GM23338 (cell line): ENCODE results near the gene NEO1. TPM values are rescaled to one million over a fixed set of nuclear protein-coding genes. Genes with fewer than 3 reads are reported as not detected.

Experiments used
- ATAC-seq: fragments of 200-7000 bp; cut with Tn5 transposase; 3 replicates; pipeline ENCODE4 v1.9.1; 2020
- DNase-seq: peaks from one replicate; pipeline ENCODE4 v3.0.0-alpha.2; 2015; ENCODE audit warnings: low spot score
- H2AFZ ChIP-seq: fragments of 200-600 bp; sonication (generic); 2 replicates; pipeline ENCODE4 v1.8.0; 2016; ENCODE audit warnings: antibody characterized with exemption, mild to moderate bottlenecking, moderate library complexity
- H3F3A ChIP-seq: fragments of 200-600 bp; sonication (generic); replicated peaks from 2 replicates; pipeline ENCODE4 v1.8.0; 2017; ENCODE audit warnings: antibody characterized with exemption, mixed run types, low read depth
- H3K27ac ChIP-seq: fragments of 200-600 bp; sonication (generic); 2 replicates; pipeline ENCODE4 v1.6.1; 2016; ENCODE audit warnings: low read depth
- H3K27me3 ChIP-seq: fragments of 200-600 bp; sonication (generic); 2 replicates; pipeline ENCODE4 v1.8.0; 2016; ENCODE audit warnings: mild to moderate bottlenecking, mixed run types, moderate library complexity; ENCODE audit not compliant: insufficient read depth
- H3K36me3 ChIP-seq: fragments of 200-600 bp; sonication (generic); 2 replicates; pipeline ENCODE4 v1.8.0; 2016; ENCODE audit warnings: mild to moderate bottlenecking; ENCODE audit not compliant: insufficient read depth
- H3K4me1 ChIP-seq: fragments of 200-600 bp; sonication (generic); 2 replicates; pipeline ENCODE4 v1.8.0; 2016; ENCODE audit warnings: mild to moderate bottlenecking, moderate library complexity; ENCODE audit not compliant: insufficient read depth
- H3K4me2 ChIP-seq: fragments of 200-600 bp; sonication (generic); 2 replicates; pipeline ENCODE4 v1.7.1; 2017; ENCODE audit warnings: mixed run types
- H3K4me3 ChIP-seq: fragments of 200-600 bp; sonication (generic); 2 replicates; pipeline ENCODE4 v1.6.1; 2016; ENCODE audit warnings: mixed run types
- H3K79me2 ChIP-seq: fragments of 200-600 bp; sonication (generic); replicated peaks from 2 replicates; pipeline ENCODE4 v1.8.0; 2017; ENCODE audit warnings: mild to moderate bottlenecking; ENCODE audit not compliant: insufficient read depth
- H3K9me2 ChIP-seq: fragments of 200-600 bp; sonication (generic); 2 replicates; pipeline ENCODE4 v1.8.0; 2017; ENCODE audit not compliant: insufficient read depth
- H4K20me1 ChIP-seq: fragments of 200-600 bp; sonication (generic); replicated peaks from 2 replicates; pipeline ENCODE4 v1.8.0; 2017; ENCODE audit warnings: mild to moderate bottlenecking; ENCODE audit not compliant: insufficient read depth
- H3K27ac Mint-ChIP-seq: 2 replicates; pipeline ENCODE4 v1.8.0; 2020; ENCODE audit warnings: inconsistent platforms, mild to moderate bottlenecking, moderate library complexity, mixed read lengths
- H3K27me3 Mint-ChIP-seq: 3 replicates; pipeline ENCODE4 v1.8.0; 2022; ENCODE audit warnings: low read depth, mild to moderate bottlenecking, moderate library complexity, mixed read lengths, inconsistent platforms; ENCODE audit not compliant: insufficient read depth, poor library complexity
- H3K36me3 Mint-ChIP-seq: 3 replicates; pipeline ENCODE4 v1.8.0; 2021; ENCODE audit warnings: low read depth, mild to moderate bottlenecking, inconsistent platforms, moderate library complexity, mixed read lengths
- H3K4me1 Mint-ChIP-seq: 3 replicates; pipeline ENCODE4 v1.8.0; 2020; ENCODE audit warnings: mild to moderate bottlenecking, inconsistent platforms, mixed read lengths
- H3K4me3 Mint-ChIP-seq: 3 replicates; pipeline ENCODE4 v1.8.0; 2021; ENCODE audit warnings: moderate library complexity, mild to moderate bottlenecking, inconsistent platforms, mixed read lengths
- H3K9me3 Mint-ChIP-seq: 3 replicates; pipeline ENCODE4 v1.8.0; 2020; ENCODE audit warnings: moderate library complexity, mild to moderate bottlenecking, inconsistent platforms, mixed read lengths
- CREB1 ChIP-seq: fragments of 250-450 bp; sonication (Bioruptor Pico); IDR thresholded peaks from 2 replicates; pipeline ENCODE4 v1.5.0; 2020; ENCODE audit warnings: low read depth, mild to moderate bottlenecking, moderate library complexity
- CTCF ChIP-seq, 2 experiments: fragments of 200-600 bp in 1 of 2; sonication (generic) in 1 of 2; conservative IDR thresholded peaks; 2 replicates each; pipeline versions ENCODE4 v1.5.1 to v1.6.1; 2016 to 2017; ENCODE audit warnings: antibody characterized with exemption in 2 of 2, low read depth in 2 of 2, mild to moderate bottlenecking in 2 of 2, moderate library complexity in 1 of 2
- EZH2phosphoT487 ChIP-seq: fragments of 200-600 bp; sonication (generic); IDR thresholded peaks from one replicate; pipeline ENCODE4 v1.8.1; 2018; ENCODE audit warnings: antibody characterized with exemption; ENCODE audit not compliant: unreplicated experiment
- JUNB ChIP-seq: IDR thresholded peaks from one replicate; pipeline ENCODE4 v1.6.1; 2016; ENCODE audit warnings: antibody characterized with exemption; ENCODE audit not compliant: unreplicated experiment
- POLR2AphosphoS5 ChIP-seq: IDR thresholded peaks from 2 replicates; pipeline ENCODE4 v1.6.1; 2016; ENCODE audit warnings: antibody characterized with exemption, low read depth
- REST ChIP-seq: IDR thresholded peaks from one replicate; pipeline ENCODE4 v1.6.1; 2018; ENCODE audit warnings: antibody characterized with exemption; ENCODE audit not compliant: unreplicated experiment
- STAT1 ChIP-seq: IDR thresholded peaks from one replicate; pipeline ENCODE4 v1.6.1; 2016; ENCODE audit warnings: antibody characterized with exemption; ENCODE audit not compliant: unreplicated experiment
- polyA plus RNA-seq: library from polyadenylated mRNA; unstranded; fragments of >200 nt; fragmentation: Nextera tagmentation; extraction: Ambion mirVana; gene quantifications from 2 replicates; pipeline ENCODE4 v1.2.1, GENCODE V29; 2016
- total RNA-seq: library from RNA; depleted of rRNA; stranded (reverse); fragments of >200 nt; shearing (Covaris generic); gene quantifications from 2 replicates; pipeline ENCODE4 v1.2.3, GENCODE V29; 2014
- TF ChIP-seq, protein P1 (sequence below): IDR thresholded peaks from 2 replicates; pipeline ENCODE4 v1.6.1; 2016; ENCODE audit warnings: antibody characterized with exemption

Gene NEO1
- total and polyA plus RNA-seq, 2 experiments from 2014 or later: 8.4 to 45.8 TPM

DNA sequence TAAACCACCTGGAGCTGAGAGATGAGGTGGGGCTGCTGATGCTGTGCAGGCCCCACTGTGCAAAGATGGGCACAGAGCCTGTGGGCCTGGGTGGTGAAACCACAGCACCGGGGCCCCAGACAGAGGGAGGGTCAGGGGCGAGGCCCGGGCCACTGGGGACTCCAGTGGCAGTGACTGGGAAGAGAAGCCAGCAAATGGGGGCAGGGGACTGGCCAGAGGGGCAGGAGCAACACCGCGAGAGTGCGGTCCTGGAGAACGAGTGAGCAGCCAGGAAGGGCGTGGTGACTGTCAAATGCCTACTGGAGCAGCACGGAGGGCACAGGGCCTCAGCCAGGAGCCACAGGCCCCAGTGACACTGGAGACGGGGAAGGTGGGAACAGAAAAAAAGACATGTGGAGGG lies 276.7 kb downstream of the NEO1 start:
- DNase-seq (no peak), ATAC-seq (no peak)
- H3K4me1 Mint-ChIP-seq: peaks cover 9% of the 10 kb centered on the region
- no peaks in the 10 kb centered on the region; the same call in 1 of the 2 replicates for H4K20me1 ChIP-seq
- H3K4me2 ChIP-seq: no peak overlapping the region
- no peak overlapping the region for H3K4me3 ChIP-seq
- no peaks in the 10 kb centered on the region for H3K79me2 ChIP-seq
- H3F3A ChIP-seq: no peaks in the 10 kb centered on the region
- no peaks in the 10 kb centered on the region; the same call in 2 of the 3 replicates for H3K9me3 Mint-ChIP-seq
- peaks cover 3% of the 10 kb centered on the region for H3K4me1 ChIP-seq
- no peak overlapping the region for H3K27ac Mint-ChIP-seq
- H3K9me2 ChIP-seq: no peaks in the 10 kb centered on the region
- H3K27me3 ChIP-seq: no peaks in the 10 kb centered on the region
- no peak overlapping the region for H3K4me3 Mint-ChIP-seq
- H3K36me3 ChIP-seq: no peaks in the 10 kb centered on the region
- H3K36me3 Mint-ChIP-seq: peaks cover 31% of the 10 kb centered on the region
- no peak overlapping the region for H3K27ac ChIP-seq
- no peak for TF ChIP-seq STAT1
- TF ChIP-seq JUNB: no peak
- TF ChIP-seq CTCF (conservative IDR thresholded peaks at IDR 0.05; ENCODE audit: low read depth in 2 of 2): no peak
- TF ChIP-seq, protein P1, sequence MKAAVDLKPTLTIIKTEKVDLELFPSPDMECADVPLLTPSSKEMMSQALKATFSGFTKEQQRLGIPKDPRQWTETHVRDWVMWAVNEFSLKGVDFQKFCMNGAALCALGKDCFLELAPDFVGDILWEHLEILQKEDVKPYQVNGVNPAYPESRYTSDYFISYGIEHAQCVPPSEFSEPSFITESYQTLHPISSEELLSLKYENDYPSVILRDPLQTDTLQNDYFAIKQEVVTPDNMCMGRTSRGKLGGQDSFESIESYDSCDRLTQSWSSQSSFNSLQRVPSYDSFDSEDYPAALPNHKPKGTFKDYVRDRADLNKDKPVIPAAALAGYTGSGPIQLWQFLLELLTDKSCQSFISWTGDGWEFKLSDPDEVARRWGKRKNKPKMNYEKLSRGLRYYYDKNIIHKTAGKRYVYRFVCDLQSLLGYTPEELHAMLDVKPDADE: no peak
- no peak for TF ChIP-seq EZH2phosphoT487
- TF ChIP-seq POLR2AphosphoS5: no peak
- no peak overlapping the region for H2AFZ ChIP-seq
- H3K27me3 Mint-ChIP-seq: peaks cover 9% of the 10 kb centered on the region

GRCh38 chr15:73329501-73330200 lies 277.4 kb downstream of the NEO1 start:
- DNase-seq (no peak), ATAC-seq (no peak)
- no peaks in the 10 kb centered on the region; the same call in 1 of the 2 replicates for H4K20me1 ChIP-seq
- Mint-ChIP-seq H3K4me1 (peaks cover 10% of the 10 kb centered on the region), H3K36me3 (peaks cover 27% of the 10 kb centered on the region), H3K27me3 (peaks cover 9% of the 10 kb centered on the region), H3K4me3 (no peak overlapping the region), H3K9me3 (no peaks in the 10 kb centered on the region; the same call in 2 of the 3 replicates), H3K27ac (no peak overlapping the region)
- no peaks in the 10 kb centered on the region for H3F3A ChIP-seq
- H3K27ac ChIP-seq: no peak overlapping the region
- H3K4me3 ChIP-seq: no peak overlapping the region
- peaks cover 3% of the 10 kb centered on the region for H3K4me1 ChIP-seq
- no peak overlapping the region for H2AFZ ChIP-seq
- no peaks in the 10 kb centered on the region for H3K9me2 ChIP-seq
- no peak for TF ChIP-seq REST
- no peak for TF ChIP-seq STAT1
- TF ChIP-seq CREB1 (CRISPR knock-in tag): no peak
- no peak for TF ChIP-seq CTCF (conservative IDR thresholded peaks at IDR 0.05; ENCODE audit: low read depth in 2 of 2)
- no peak overlapping the region for H3K4me2 ChIP-seq
- no peaks in the 10 kb centered on the region for H3K27me3 ChIP-seq
- no peaks in the 10 kb centered on the region for H3K79me2 ChIP-seq
- no peaks in the 10 kb centered on the region for H3K36me3 ChIP-seq
